H1 (cell line): Measurements from ENCODE around the gene DPP10. TPM values are rescaled to one million over a fixed set of nuclear protein-coding genes. Genes with fewer than 3 reads are reported as not detected.

ENCODE experiments used
- CTCF ChIA-PET: fragments of 300-600 bp; sonication (Branson Sonifier 250); formaldehyde crosslinking; loops from one replicate; lab custom pipeline; 2021; ENCODE audit not compliant: partially characterized antibody; lab: Charles Lee
- POLR2A ChIA-PET: fragments of 300-600 bp; sonication (Branson Sonifier 250); formaldehyde crosslinking; loops from one replicate; lab custom pipeline; 2021; ENCODE audit warnings: inconsistent platforms; ENCODE audit not compliant: partially characterized antibody; lab: Charles Lee
- DNase-seq, 2 experiments: peaks; one replicate each; pipeline versions ENCODE4 v3.0.0 to v3.0.0-alpha.2; 2010 to 2022; ENCODE audit warnings: low spot score in 2 of 2, low read depth in 1 of 2, mixed read lengths in 1 of 2
- FAIRE-seq: peaks from 2 replicates; lab custom pipeline; 2011; peaks lifted over from hg19 to GRCh38; lab: Jason Lieb, UNC
- H2AFZ ChIP-seq: 2 replicates; pipeline ENCODE4 v1.8.1; 2012; ENCODE audit warnings: low read length, inconsistent platforms
- H2AK5ac ChIP-seq: 2 replicates; pipeline ENCODE4 v1.6.1; 2013; ENCODE audit warnings: low read depth, low read length
- H2BK120ac ChIP-seq: replicated peaks from 2 replicates; pipeline ENCODE3; 2013; ENCODE audit warnings: low read depth, low read length, inconsistent platforms
- H2BK12ac ChIP-seq: 2 replicates; pipeline ENCODE4 v1.6.1; 2013; ENCODE audit warnings: low read depth, low read length
- H2BK15ac ChIP-seq: 2 replicates; pipeline ENCODE4 v1.6.1; 2013; ENCODE audit warnings: low read length
- H2BK20ac ChIP-seq: 2 replicates; pipeline ENCODE4 v1.6.1; 2013; ENCODE audit warnings: low read length
- H2BK5ac ChIP-seq: 2 replicates; pipeline ENCODE4 v1.6.1; 2013; ENCODE audit warnings: low read depth, low read length
- H3K14ac ChIP-seq: 2 replicates; pipeline ENCODE4 v1.6.1; 2013; ENCODE audit warnings: inconsistent platforms; ENCODE audit not compliant: insufficient read length
- H3K18ac ChIP-seq: 2 replicates; pipeline ENCODE4 v1.6.1; 2013; ENCODE audit warnings: low read length; ENCODE audit errors: extremely low read depth
- H3K23ac ChIP-seq: 2 replicates; pipeline ENCODE4 v1.6.1; 2013; ENCODE audit warnings: inconsistent platforms; ENCODE audit not compliant: insufficient read length
- H3K23me2 ChIP-seq: 2 replicates; pipeline ENCODE4 v1.6.1; 2013; ENCODE audit warnings: low read depth, low read length
- H3K27ac ChIP-seq: 2 replicates; pipeline ENCODE4 v1.6.1; 2011; ENCODE audit warnings: low read depth, low read length, inconsistent platforms
- H3K27me3 ChIP-seq, 4 experiments: replicated peaks in 1 of 4; 1 replicate in 1 of 4; 2 replicates in 3 of 4; pipeline versions ENCODE4 v1.6.1 to v1.8.1; 2011 to 2013; ENCODE audit warnings: low read length in 3 of 4, mild to moderate bottlenecking in 3 of 4, inconsistent platforms in 2 of 4, mixed read lengths in 2 of 4, moderate library complexity in 1 of 4; ENCODE audit not compliant: control insufficient read depth in 3 of 4, insufficient read depth in 3 of 4; ENCODE audit errors: extremely low read depth in 1 of 4
- H3K36me3 ChIP-seq, 4 experiments: 2 replicates each; pipeline versions ENCODE4 v1.6.1 to v1.8.1; 2011 to 2013; ENCODE audit warnings: mild to moderate bottlenecking in 4 of 4, low read length in 3 of 4, moderate library complexity in 2 of 4, control low read depth in 1 of 4, inconsistent platforms in 1 of 4; ENCODE audit not compliant: insufficient read depth in 4 of 4, control insufficient read depth in 2 of 4
- H3K4ac ChIP-seq: replicated peaks from 2 replicates; pipeline ENCODE3; 2013; ENCODE audit warnings: low read length, low read depth, mixed read lengths, inconsistent platforms; ENCODE audit not compliant: insufficient read length
- H3K4me1 ChIP-seq, 4 experiments: replicated peaks in 1 of 4; 1 replicate in 1 of 4; 2 replicates in 3 of 4; pipeline versions ENCODE4 v1.6.1 to v1.8.1; 2011 to 2013; ENCODE audit warnings: low read length in 3 of 4, inconsistent platforms in 2 of 4, mixed read lengths in 1 of 4; ENCODE audit not compliant: insufficient read depth in 4 of 4, control insufficient read depth in 3 of 4
- H3K4me2 ChIP-seq, 2 experiments: 2 replicates each; pipeline versions ENCODE4 v1.6.1 to v1.8.1; 2011 to 2013; ENCODE audit warnings: low read depth in 2 of 2, low read length in 2 of 2, control low read depth in 1 of 2, inconsistent platforms in 1 of 2, mild to moderate bottlenecking in 1 of 2; ENCODE audit not compliant: insufficient read depth in 1 of 2
- H3K4me3 ChIP-seq, 4 experiments: fragments of 200-600, 300-600 bp in 1 of 4; sonication (generic), shearing (Covaris generic), sonication (Bioruptor Twin) in 1 of 4; 2 replicates each; pipeline versions ENCODE4 v1.5.1 to v1.8.1; 2011 to 2016; ENCODE audit warnings: low read length in 4 of 4, low read depth in 3 of 4, control low read depth in 2 of 4, inconsistent platforms in 2 of 4, mild to moderate bottlenecking in 2 of 4, mixed read lengths in 1 of 4, moderate library complexity in 1 of 4; ENCODE audit not compliant: insufficient read depth in 2 of 4; ENCODE audit errors: extremely low read depth in 1 of 4
- H3K56ac ChIP-seq: replicated peaks from 2 replicates; pipeline ENCODE3; 2013; ENCODE audit warnings: low read depth, mild to moderate bottlenecking, mixed read lengths, low read length, inconsistent platforms; ENCODE audit not compliant: insufficient read length
- H3K79me1 ChIP-seq: 2 replicates; pipeline ENCODE4 v1.6.1; 2013; ENCODE audit warnings: low read depth, low read length, control low read depth
- H3K79me2 ChIP-seq, 2 experiments: 2 replicates each; pipeline versions ENCODE4 v1.6.1 to v1.8.1; 2012 to 2013; ENCODE audit warnings: low read length in 2 of 2, mild to moderate bottlenecking in 2 of 2, inconsistent platforms in 1 of 2; ENCODE audit not compliant: insufficient read depth in 2 of 2, control insufficient read depth in 1 of 2
- H3K9ac ChIP-seq, 4 experiments: replicated peaks in 1 of 4; 1 replicate in 1 of 4; 2 replicates in 3 of 4; pipeline versions ENCODE4 v1.6.1 to v1.8.1; 2011 to 2013; ENCODE audit warnings: low read depth in 3 of 4, low read length in 3 of 4, control low read depth in 2 of 4, mild to moderate bottlenecking in 2 of 4, moderate library complexity in 2 of 4, inconsistent platforms in 1 of 4; ENCODE audit errors: extremely low read depth in 1 of 4
- H3K9me3 ChIP-seq, 2 experiments: 2 replicates each; pipeline versions ENCODE4 v1.6.1 to v1.8.1; 2012 to 2013; ENCODE audit warnings: mild to moderate bottlenecking in 2 of 2, moderate library complexity in 2 of 2, control low read depth in 1 of 2, inconsistent platforms in 1 of 2, low read depth in 1 of 2, low read length in 1 of 2, mixed read lengths in 1 of 2; ENCODE audit not compliant: insufficient read depth in 2 of 2
- H4K20me1 ChIP-seq, 2 experiments: replicated peaks in 1 of 2; 2 replicates each; pipeline versions ENCODE3 to v1.8.1; 2011 to 2013; ENCODE audit warnings: inconsistent platforms in 2 of 2, low read length in 2 of 2, mild to moderate bottlenecking in 1 of 2; ENCODE audit not compliant: insufficient read depth in 2 of 2, control insufficient read depth in 1 of 2
- H4K5ac ChIP-seq: 2 replicates; pipeline ENCODE4 v1.6.1; 2013; ENCODE audit warnings: low read length, low read depth, mixed read lengths, inconsistent platforms; ENCODE audit not compliant: insufficient read length
- H4K8ac ChIP-seq: 2 replicates; pipeline ENCODE4 v1.8.0; 2013; ENCODE audit warnings: mild to moderate bottlenecking, moderate library complexity, low read length, inconsistent platforms; ENCODE audit not compliant: insufficient read depth; ENCODE audit errors: extremely low read depth
- H4K91ac ChIP-seq: replicated peaks from 2 replicates; pipeline ENCODE3; 2013; ENCODE audit warnings: low read length, mixed read lengths, inconsistent platforms; ENCODE audit not compliant: insufficient read length
- CREB1 ChIP-seq: IDR thresholded peaks from 2 replicates; pipeline ENCODE4 v1.6.1; 2012; ENCODE audit warnings: inconsistent platforms
- HDAC2 ChIP-seq, 2 experiments: fragments of 300-600 bp in 1 of 2; sonication (generic) in 1 of 2; IDR thresholded peaks; 2 replicates each; pipeline ENCODE4 v1.6.1; 2011 to 2012; ENCODE audit warnings: low read depth in 2 of 2, low read length in 2 of 2, mild to moderate bottlenecking in 2 of 2, moderate library complexity in 2 of 2, borderline replicate concordance in 1 of 2, inconsistent platforms in 1 of 2
- RAD21 ChIP-seq, 2 experiments: IDR thresholded peaks in 1 of 2; conservative IDR thresholded peaks in 1 of 2; 2 replicates each; pipeline ENCODE4 v1.6.1; 2011; ENCODE audit warnings: low read depth in 2 of 2, low read length in 2 of 2, improper control_type of control experiment in 1 of 2, inconsistent platforms in 1 of 2, mild to moderate bottlenecking in 1 of 2, moderate library complexity in 1 of 2
- YY1 ChIP-seq: IDR thresholded peaks from 2 replicates; pipeline ENCODE4 v1.6.1; 2011; ENCODE audit warnings: low read depth, mild to moderate bottlenecking, low read length
- polyA plus RNA-seq, 7 experiments: library from polyadenylated mRNA; depleted of rRNA in 3 of 7; stranded (reverse) in 5 of 7; unstranded in 2 of 7; fragments of >200 nt in 5 of 7; fragments of 200-250 nt in 2 of 7; gene quantifications; 1 replicate in 5 of 7; 2 replicates in 1 of 7; 4 replicates in 1 of 7; pipeline versions ENCODE4 v1.2.1 to v1.2.3, GENCODE V29; 2011 to 2013; ENCODE audit warnings: missing spikeins in 2 of 7, mixed read lengths in 2 of 7
- total RNA-seq: library from RNA; stranded (reverse); fragmentation: NEBNext Ultra II Directional; extraction: Animal tissue kit (Norgen Biotek cat#: 25700); gene quantifications from 2 replicates; pipeline ENCODE4 v1.2.1, GENCODE V29; 2021

DPP10 gene
- total and polyA plus RNA-seq, 2 of the 8 experiments (the other 6 are each of a cell fraction or from before 2014, with no cell fraction given): 3.3 to 7.2 TPM

- ChIA-PET POLR2A (no interaction called here), CTCF (no interaction called here)
- Histone ChIP-seq H3K9ac (no peak overlapping the region), H3K23me2 (no peaks in the 10 kb centered on the region), H2BK15ac (no peak overlapping the region), H2BK120ac (no peak overlapping the region), H3K4me3 (no peak overlapping the region), H4K8ac (no peak overlapping the region), H3K4me1 (peaks cover 0 to 2% (median 0%) of the 10 kb centered on the region in 4 experiments; a peak in 2 of 7 replicates), H2BK5ac (no peak overlapping the region), H2AK5ac (no peak overlapping the region), H4K5ac (no peak overlapping the region), H2BK12ac (no peak overlapping the region), H3K9me3 (peaks cover 11 to 19% of the 10 kb centered on the region in 2 experiments), H3K27ac (no peak overlapping the region), H3K14ac (no peak overlapping the region), H3K36me3 (peaks cover 0 to 3% (median 1%) of the 10 kb centered on the region in 4 experiments; a peak in 2 of 8 replicates), H3K4me2 (no peak overlapping the region), H3K79me1 (no peaks in the 10 kb centered on the region), H3K27me3 (no peaks in the 10 kb centered on the region), H3K23ac (no peak overlapping the region), H3K4ac (no peak overlapping the region), H2BK20ac (no peak overlapping the region), H3K18ac (no peak overlapping the region), H3K56ac (no peak overlapping the region), H4K91ac (no peak overlapping the region), H3K79me2 (no peaks in the 10 kb centered on the region), H2AFZ (no peak overlapping the region), H4K20me1 (no peaks in the 10 kb centered on the region)
- DNase-seq (no peak), FAIRE-seq (no peak)
- no peak for TF ChIP-seq YY1
- no peak for TF ChIP-seq RAD21 (IDR thresholded peaks at IDR 0.05 in 1 of 2, conservative IDR thresholded peaks at IDR 0.05 in 1 of 2; ENCODE audit: low read depth in 2 of 2, low read length in 2 of 2)
- TF ChIP-seq HDAC2 (IDR thresholded peaks at IDR 0.05; ENCODE audit: borderline replicate concordance in 1 of 2, low read depth in 2 of 2, low read length in 2 of 2): no peak
- TF ChIP-seq CREB1: no peak
These were observed 942.0 kb downstream of the DPP10 start for GRCh38 chr2:115384399-115384798.
